Lung (tissue), 12 donors: Measurements from ENCODE around the gene GPRIN3. TPM values are rescaled to one million over a fixed set of nuclear protein-coding genes. Genes with fewer than 3 reads are reported as not detected.

Experiments
- ATAC-seq: fragments of 200-7000 bp; cut with Tn5 transposase; one replicate; pipeline ENCODE4 v1.9.1; 2020; ENCODE audit warnings: moderate number of reproducible peaks; ENCODE audit not compliant: insufficient read depth, low FRiP score
- DNase-seq, 3 donors: peaks; one replicate each; pipeline ENCODE4 v3.0.0-alpha.2; 2013 to 2017
- H3K27ac ChIP-seq, 2 donors: one replicate each; pipeline ENCODE4 v1.5.1; 2013; ENCODE audit warnings: mild to moderate bottlenecking in 2 of 2, moderate library complexity in 2 of 2, control low read depth in 1 of 2, inconsistent platforms in 1 of 2, low read depth in 1 of 2, low read length in 1 of 2
- H3K27me3 ChIP-seq, 3 donors: one replicate each; pipeline ENCODE4 v1.5.1; 2013; ENCODE audit warnings: low read length in 2 of 3; ENCODE audit not compliant: control insufficient read depth in 3 of 3, insufficient read depth in 3 of 3
- H3K36me3 ChIP-seq, 4 donors: one replicate each; pipeline ENCODE4 v1.5.1; 2013; ENCODE audit warnings: low read length in 4 of 4, mild to moderate bottlenecking in 1 of 4, moderate library complexity in 1 of 4; ENCODE audit not compliant: control insufficient read depth in 4 of 4, insufficient read depth in 4 of 4
- H3K4me1 ChIP-seq, 5 donors: one replicate each; pipeline ENCODE4 v1.5.1; 2013; ENCODE audit warnings: low read length in 5 of 5, mild to moderate bottlenecking in 2 of 5, moderate library complexity in 1 of 5; ENCODE audit not compliant: control insufficient read depth in 5 of 5, insufficient read depth in 5 of 5
- H3K4me3 ChIP-seq: one replicate; pipeline ENCODE4 v1.5.1; 2013; ENCODE audit warnings: mild to moderate bottlenecking, control low read depth, moderate library complexity
- H3K9ac ChIP-seq, 2 donors: one replicate each; pipeline ENCODE4 v1.5.1; 2013; ENCODE audit warnings: low read length in 2 of 2, control low read depth in 1 of 2; ENCODE audit not compliant: insufficient read depth in 1 of 2
- H3K9me3 ChIP-seq, 4 donors: one replicate each; pipeline ENCODE4 v1.5.1; 2013; ENCODE audit warnings: low read length in 3 of 4, mild to moderate bottlenecking in 1 of 4, moderate library complexity in 1 of 4; ENCODE audit not compliant: control insufficient read depth in 4 of 4, insufficient read depth in 3 of 4
- WGBS, 2 donors: extraction: QIAGEN DNeasy Blood & Tissue Kit; methylation state at CpG; one replicate each; pipeline ENCODE4 v1.1.7; 2013; 5-methylcytosine and 5-hydroxymethylcytosine counted together
- polyA plus RNA-seq, 2 donors: library from polyadenylated mRNA; stranded (reverse); fragments of 200-250 nt; gene quantifications; one replicate each; pipeline ENCODE4 v1.2.1, GENCODE V29; 2013
- total RNA-seq, 2 donors: library from RNA; depleted of rRNA in 1 of 2; stranded (reverse); fragments of >200 nt in 1 of 2; gene quantifications; one replicate each; pipeline ENCODE4 v1.2.1, GENCODE V29; 2014 to 2021
- TF ChIP-seq, protein P1 (sequence below): IDR thresholded peaks from 2 replicates; pipeline ENCODE4 v1.5.1; 2012; ENCODE audit warnings: mild to moderate bottlenecking; ENCODE audit errors: control extremely low read depth, extremely low read depth
- donor health status: control.
- donor health status: control.
- donor health status: Bipolar disorder and iron deficiency.
- donor health status: healthy.
- donor health status: DM: yes; HTN: yes; CAD: no.

GPRIN3 gene
- total and polyA plus RNA-seq, 4 donors, result 1.6 to 14.4 (median 4.3) TPM

DNA sequence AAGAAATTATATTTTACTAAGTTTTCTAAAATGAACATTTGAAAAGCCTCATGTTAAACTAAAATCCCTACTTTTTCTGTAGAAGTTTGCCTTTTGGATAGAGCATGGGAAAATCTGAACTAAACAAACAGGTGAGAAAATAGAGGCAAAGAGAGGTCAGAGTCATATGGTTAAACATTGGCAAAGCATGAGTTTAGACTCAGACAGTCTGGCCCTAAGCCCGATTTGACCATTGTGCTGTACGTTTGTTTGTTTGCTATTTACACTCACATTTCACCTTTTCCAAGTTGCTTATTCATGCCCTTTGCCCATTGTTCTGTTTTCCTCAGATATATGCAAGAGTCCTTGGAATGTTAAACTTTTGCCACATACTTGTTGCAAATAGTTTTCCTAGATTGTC is 110.9 kb downstream of the GPRIN3 start:
- WGBS, 2 donors, result 35 to 45% methylated on average over 2 of the region's 2 CpGs
- Histone ChIP-seq H3K27ac (no peak overlapping the region), H3K4me3 (no peak overlapping the region), H3K9ac (no peak overlapping the region), H3K27me3 (no peaks in the 10 kb centered on the region), H3K9me3 (no peaks in the 10 kb centered on the region), H3K36me3 (no peaks in the 10 kb centered on the region), H3K4me1 (no peaks in the 10 kb centered on the region)
- ATAC-seq (no peak), DNase-seq (no peak)
- TF ChIP-seq, protein P1, sequence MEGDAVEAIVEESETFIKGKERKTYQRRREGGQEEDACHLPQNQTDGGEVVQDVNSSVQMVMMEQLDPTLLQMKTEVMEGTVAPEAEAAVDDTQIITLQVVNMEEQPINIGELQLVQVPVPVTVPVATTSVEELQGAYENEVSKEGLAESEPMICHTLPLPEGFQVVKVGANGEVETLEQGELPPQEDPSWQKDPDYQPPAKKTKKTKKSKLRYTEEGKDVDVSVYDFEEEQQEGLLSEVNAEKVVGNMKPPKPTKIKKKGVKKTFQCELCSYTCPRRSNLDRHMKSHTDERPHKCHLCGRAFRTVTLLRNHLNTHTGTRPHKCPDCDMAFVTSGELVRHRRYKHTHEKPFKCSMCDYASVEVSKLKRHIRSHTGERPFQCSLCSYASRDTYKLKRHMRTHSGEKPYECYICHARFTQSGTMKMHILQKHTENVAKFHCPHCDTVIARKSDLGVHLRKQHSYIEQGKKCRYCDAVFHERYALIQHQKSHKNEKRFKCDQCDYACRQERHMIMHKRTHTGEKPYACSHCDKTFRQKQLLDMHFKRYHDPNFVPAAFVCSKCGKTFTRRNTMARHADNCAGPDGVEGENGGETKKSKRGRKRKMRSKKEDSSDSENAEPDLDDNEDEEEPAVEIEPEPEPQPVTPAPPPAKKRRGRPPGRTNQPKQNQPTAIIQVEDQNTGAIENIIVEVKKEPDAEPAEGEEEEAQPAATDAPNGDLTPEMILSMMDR, result no peak

DNA sequence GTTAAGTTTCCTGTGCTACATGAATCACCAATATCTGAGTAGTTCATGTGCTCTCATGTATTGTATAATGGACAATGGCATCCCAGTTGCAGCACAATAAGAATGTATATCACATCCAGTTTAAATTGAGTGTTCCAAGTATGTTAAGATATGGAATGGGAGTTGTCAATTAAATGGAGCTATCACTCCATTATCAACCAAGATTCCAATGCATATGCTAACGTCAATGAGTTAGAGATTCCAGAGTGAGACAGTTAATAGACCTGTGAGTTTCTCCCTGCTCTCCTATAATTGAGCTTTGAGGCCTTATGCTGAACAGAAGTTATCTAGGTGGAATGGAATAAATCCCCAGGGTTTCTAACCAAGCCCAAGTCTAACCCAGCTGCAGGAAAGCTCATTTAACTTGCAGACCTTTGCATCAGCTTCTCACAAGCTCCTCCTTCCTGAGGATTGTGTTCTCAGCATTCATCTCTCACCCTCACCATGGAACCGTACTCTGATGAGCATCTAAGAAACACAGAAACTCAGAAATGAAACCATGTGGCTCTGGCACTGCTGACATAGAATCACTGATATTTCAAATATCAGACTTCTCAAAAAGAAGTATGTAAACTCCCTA is 111.4 kb downstream of the GPRIN3 start:
- 72 to 84% methylated on average over 2 of the region's 2 CpGs for WGBS, 2 donors
- no peak overlapping the region for H3K27ac ChIP-seq
- ATAC-seq (no peak), DNase-seq (no peak)
- TF ChIP-seq, protein P1, result no peak
- no peaks in the 10 kb centered on the region for H3K36me3 ChIP-seq
- H3K4me3 ChIP-seq, result no peak overlapping the region
- no peaks in the 10 kb centered on the region for H3K27me3 ChIP-seq
- no peaks in the 10 kb centered on the region for H3K4me1 ChIP-seq
- no peak overlapping the region for H3K9ac ChIP-seq
- no peaks in the 10 kb centered on the region for H3K9me3 ChIP-seq

DNA sequence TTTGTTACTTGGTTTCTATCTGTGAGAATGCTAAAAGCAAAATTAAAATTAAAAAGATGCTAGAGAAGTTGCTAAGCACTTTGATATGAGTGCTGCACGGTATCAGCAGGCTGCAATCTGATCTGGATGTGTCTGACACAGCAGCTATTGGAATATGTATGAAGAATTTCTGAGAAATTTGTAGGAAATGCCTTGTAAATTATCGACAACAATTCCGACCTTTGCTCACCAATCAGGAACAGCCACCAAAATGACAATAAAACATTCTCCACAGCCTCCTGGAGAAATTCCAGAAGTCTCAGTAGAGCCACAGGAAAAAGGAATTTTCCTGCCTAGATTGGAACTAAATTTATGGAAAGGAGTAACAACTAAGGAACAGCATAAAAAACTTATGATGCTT is 113.8 kb downstream of the GPRIN3 start:
- no peak overlapping the region for H3K9ac ChIP-seq
- no peak overlapping the region for H3K4me3 ChIP-seq
- H3K27me3 ChIP-seq, result no peaks in the 10 kb centered on the region
- WGBS, 2 donors, result 24 to 33% methylated on average over 3 of the region's 3 CpGs
- TF ChIP-seq, protein P1, result no peak
- H3K27ac ChIP-seq, result no peak overlapping the region
- no peaks in the 10 kb centered on the region for H3K9me3 ChIP-seq
- no peaks in the 10 kb centered on the region for H3K36me3 ChIP-seq
- no peaks in the 10 kb centered on the region for H3K4me1 ChIP-seq
- no peak for ATAC-seq
- no peak for DNase-seq

Other genes starting within 250 kb of the GPRIN3 start
- gene TIGD2, start 196.3 kb downstream of the GPRIN3 start, total RNA-seq, result 1 to 10 TPM; 6.0 to 8.3 TPM
- gene TIGD2, start 196.3 kb downstream of the GPRIN3 start, polyA plus RNA-seq, result 1 to 10 TPM; 2.5 to 2.7 TPM